SK-N-SH (cell line): Measurements from ENCODE around the gene KCNAB1. TPM values are rescaled to one million over a fixed set of nuclear protein-coding genes. Genes with fewer than 3 reads are reported as not detected.

Source experiments
- CTCF ChIA-PET: fragments of 300-600, 350-600 bp; formaldehyde crosslinking; extraction: SDS; loops from one replicate; lab custom pipeline; 2021; lab: Yijun Ruan, JAX
- POLR2A ChIA-PET: fragments of 350-600 bp; sonication (Branson Sonifier 250); formaldehyde crosslinking; extraction: SDS; loops from one replicate; lab custom pipeline; 2020; ENCODE audit warnings: antibody characterized with exemption, inconsistent platforms; lab: Yijun Ruan, JAX
- DNase-seq: peaks from one replicate; pipeline ENCODE4 v3.0.0; 2012
- H2AFZ ChIP-seq: fragments of 200-600 bp; sonication (generic); 2 replicates; pipeline ENCODE4 v1.8.1; 2016; ENCODE audit warnings: antibody characterized with exemption, mild to moderate bottlenecking, low read depth
- H3F3A ChIP-seq: fragments of 200-600 bp; sonication (generic); replicated peaks from 2 replicates; pipeline ENCODE3; 2016; ENCODE audit warnings: antibody characterized with exemption, mild to moderate bottlenecking; ENCODE audit not compliant: insufficient read depth
- H3K27ac ChIP-seq, 2 experiments: fragments of 200-500 bp in 1 of 2; fragments of 200-600 bp in 1 of 2; sonication (Bioruptor generic) in 1 of 2; sonication (generic), shearing (Covaris generic) in 1 of 2; 2 replicates each; pipeline versions ENCODE4 v1.5.1 to v1.6.1; 2014 to 2016; ENCODE audit warnings: low read depth in 2 of 2, inconsistent platforms in 1 of 2, low read length in 1 of 2, mild to moderate bottlenecking in 1 of 2, mixed read lengths in 1 of 2
- H3K27me3 ChIP-seq: fragments of 200-600 bp; sonication (generic), shearing (Covaris generic); 2 replicates; pipeline ENCODE4 v1.6.1; 2016; ENCODE audit warnings: mixed run types; ENCODE audit not compliant: insufficient read depth
- H3K36me3 ChIP-seq, 2 experiments: fragments of 200-500 bp in 1 of 2; fragments of 200-600 bp in 1 of 2; sonication (Bioruptor generic) in 1 of 2; sonication (generic) in 1 of 2; replicated peaks in 1 of 2; 2 replicates each; pipeline versions ENCODE3 to v1.5.1; 2014 to 2016; ENCODE audit warnings: low read length in 1 of 2, mild to moderate bottlenecking in 1 of 2; ENCODE audit not compliant: insufficient read depth in 2 of 2, control insufficient read depth in 1 of 2
- H3K4me1 ChIP-seq, 2 experiments: fragments of 200-500 bp in 1 of 2; fragments of 200-600 bp in 1 of 2; sonication (Bioruptor generic) in 1 of 2; sonication (generic), shearing (Covaris generic) in 1 of 2; 2 replicates each; pipeline versions ENCODE4 v1.5.1 to v1.6.1; 2014 to 2016; ENCODE audit warnings: low read depth in 1 of 2, low read length in 1 of 2, mixed run types in 1 of 2; ENCODE audit not compliant: insufficient read depth in 2 of 2, control insufficient read depth in 1 of 2
- H3K4me2 ChIP-seq: fragments of 200-600 bp; sonication (generic), shearing (Covaris generic); 2 replicates; pipeline ENCODE4 v1.6.1; 2017; ENCODE audit warnings: mixed run types
- H3K4me3 ChIP-seq, 2 experiments: fragments of 200-500 bp in 1 of 2; fragments of 200-600 bp in 1 of 2; sonication (Bioruptor generic) in 1 of 2; sonication (generic), shearing (Covaris generic) in 1 of 2; 2 replicates each; pipeline versions ENCODE4 v1.5.1 to v1.8.1; 2014 to 2016; ENCODE audit warnings: low read depth in 2 of 2, inconsistent platforms in 1 of 2, low read length in 1 of 2, mild to moderate bottlenecking in 1 of 2, mixed read lengths in 1 of 2, moderate library complexity in 1 of 2
- H3K79me2 ChIP-seq: fragments of 200-600 bp; sonication (generic); 2 replicates; pipeline ENCODE4 v1.8.1; 2017; ENCODE audit warnings: mild to moderate bottlenecking; ENCODE audit not compliant: insufficient read depth
- H3K9ac ChIP-seq: fragments of 200-600 bp; sonication (generic); 2 replicates; pipeline ENCODE4 v1.6.1; 2017; ENCODE audit warnings: mixed run types
- H3K9me2 ChIP-seq: fragments of 200-600 bp; sonication (generic); 2 replicates; pipeline ENCODE4 v1.6.1; 2017; ENCODE audit warnings: mixed run types
- H3K9me3 ChIP-seq: fragments of 200-600 bp; sonication (generic); 2 replicates; pipeline ENCODE4 v1.6.1; 2017; ENCODE audit warnings: mixed run types, mild to moderate bottlenecking, moderate library complexity
- H4K20me1 ChIP-seq: fragments of 200-600 bp; sonication (generic); 2 replicates; pipeline ENCODE4 v1.6.1; 2017; ENCODE audit warnings: mild to moderate bottlenecking, mixed run types; ENCODE audit not compliant: insufficient read depth
- CTCF ChIP-seq: fragments of 200-600 bp; sonication (generic); IDR thresholded peaks from 2 replicates; pipeline ENCODE4 v1.6.1; 2017; ENCODE audit warnings: antibody characterized with exemption, mild to moderate bottlenecking, moderate library complexity
- ELF1 ChIP-seq: IDR thresholded peaks from 2 replicates; pipeline ENCODE4 v1.4.0; 2012
- FOSL2 ChIP-seq: IDR thresholded peaks from 2 replicates; pipeline ENCODE4 v1.4.0; 2012; ENCODE audit warnings: low read depth, mild to moderate bottlenecking, moderate library complexity, borderline replicate concordance
- GABPA ChIP-seq: IDR thresholded peaks from 2 replicates; pipeline ENCODE4 v1.4.0; 2012; ENCODE audit warnings: low read depth, mild to moderate bottlenecking
- IRF3 ChIP-seq: fragments of 150-350 bp; IDR thresholded peaks from 2 replicates; pipeline ENCODE4 v1.6.1; 2016; ENCODE audit warnings: mild to moderate bottlenecking, low read depth, low read length
- PBX3 ChIP-seq: IDR thresholded peaks from 2 replicates; pipeline ENCODE4; 2012
- POLR2AphosphoS5 ChIP-seq: IDR thresholded peaks from 2 replicates; pipeline ENCODE4 v1.6.1; 2012; ENCODE audit warnings: low read depth, low read length
- RCOR1 ChIP-seq: fragments of 150-350 bp; IDR thresholded peaks from 2 replicates; pipeline ENCODE4 v1.6.1; 2017; ENCODE audit warnings: antibody characterized with exemption, low read length
- RFX5 ChIP-seq: IDR thresholded peaks from 2 replicates; pipeline ENCODE4 v1.6.1; 2012; ENCODE audit warnings: mild to moderate bottlenecking, improper control_type of control experiment, low read length
- TAF1 ChIP-seq: IDR thresholded peaks from 2 replicates; pipeline ENCODE4 v1.6.1; 2012; ENCODE audit warnings: low read depth, mild to moderate bottlenecking, low read length, moderate library complexity, borderline replicate concordance
- USF2 ChIP-seq: fragments of 150-350 bp; IDR thresholded peaks from 2 replicates; pipeline ENCODE4 v1.6.1; 2017; ENCODE audit warnings: antibody characterized with exemption, low read length, low read depth, borderline replicate concordance
- YY1 ChIP-seq: IDR thresholded peaks from 2 replicates; pipeline ENCODE4 v1.4.0; 2012; ENCODE audit warnings: low read depth, mild to moderate bottlenecking
- ZBTB33 ChIP-seq: IDR thresholded peaks from 2 replicates; pipeline ENCODE4 v1.4.0; 2012; ENCODE audit warnings: low read depth, borderline replicate concordance
- WGBS: methylation state at CpG from one replicate; pipeline ENCODE4 v1.1.6; 2017; ENCODE audit warnings: low lambda C conversion rate; 5-methylcytosine and 5-hydroxymethylcytosine counted together
- polyA plus RNA-seq, 3 experiments: library from polyadenylated mRNA; depleted of rRNA; stranded (reverse); fragments of >200 nt; gene quantifications; 2 replicates each; pipeline ENCODE4 v1.2.3, GENCODE V29; 2012

KCNAB1 gene
- polyA plus RNA-seq, 1 of the 3 experiments (the other 2 are of a cell fraction), result 82.1 TPM

- Histone ChIP-seq H3K36me3 (peaks cover 83 to 89% of the 10 kb centered on the region in 2 experiments), H3K79me2 (peaks cover 99% of the 10 kb centered on the region), H3K27me3 (no peaks in the 10 kb centered on the region), H3K9me2 (no peaks in the 10 kb centered on the region), H3F3A (peaks cover 64% of the 10 kb centered on the region), H2AFZ (no peak overlapping the region), H3K27ac (peak overlapping the region; percentile 77 to 89; a peak in 2 of 4 replicates), H3K9me3 (no peaks in the 10 kb centered on the region), H4K20me1 (peaks cover 31% of the 10 kb centered on the region), H3K4me2 (0 out of 2 replicates have a peak overlapping the region, but pooled peaks have one; percentile 78), H3K4me1 (peaks cover 9 to 85% of the 10 kb centered on the region in 2 experiments), H3K4me3 (no peak overlapping the region), H3K9ac (peak overlapping the region; percentile 25; the same call in 1 of the 2 replicates)
- POLR2A ChIA-PET, result no interaction called here
- WGBS, result 85% methylated on average over 6 of the region's 6 CpGs
- DNase-seq, result no peak
- CTCF ChIA-PET, result interaction anchor here (1.0 to 2.1 kb wide), 4 partner anchors 99 to 533 kb away, joined by 3 to 9 read pairs (median 6); no protein-coding TSS in a partner anchor
- TF ChIP-seq IRF3 (no peak), RFX5 (no peak), TAF1 (no peak), CTCF (no peak), POLR2AphosphoS5 (no peak), ELF1 (no peak), FOSL2 (no peak), ZBTB33 (no peak), USF2 (no peak), GABPA (no peak), RCOR1 (no peak), PBX3 (no peak), YY1 (no peak)
Observed at GRCh38 chr3:156548902-156549301, 428.5 kb downstream of the KCNAB1 start.
